HEK293 (cell line): ENCODE measurements around the gene C1QB.
"Not testable (repeated sequence)": the region's sequence is repeated elsewhere in the genome, so short reads cannot be mapped to it uniquely, and the experiment has no call there.

Source experiments
- ELK4 ChIP-seq: IDR thresholded peaks from 2 replicates; pipeline ENCODE4 v1.6.1; 2011; ENCODE audit warnings: mild to moderate bottlenecking, low read depth, low read length, borderline replicate concordance
- ZNF843 ChIP-seq: fragments of 450-650 bp; formaldehyde crosslinking; IDR thresholded peaks from 2 replicates; pipeline ENCODE4 v1.5.1; 2016; ENCODE audit warnings: missing biosample characterization, missing genetic modification characterization

GRCh38 chr1:22706100-22706499 is 53.1 kb downstream of the C1QB start:
- not testable (repeated sequence) for TF ChIP-seq ZNF843 (tag by site-specific recombination); ELK4
